Superior temporal gyrus (tissue), 1 donor: ENCODE results near the gene LCNL1.

ENCODE experiments used
- DNase-seq: peaks from one replicate; pipeline ENCODE4 v3.0.0-alpha.2; 2016; ENCODE audit errors: extremely low spot score

Gene LCNL1

GRCh38 chr9:136960212-136960937, 22.4 kb upstream of the LCNL1 start:
- no peak for DNase-seq

GRCh38 chr9:136960938-136961275, 21.9 kb upstream of the LCNL1 start:
- DNase-seq: no peak

GRCh38 chr9:136961279-136962065, 21.3 kb upstream of the LCNL1 start:
- DNase-seq: no peak

- DNase-seq: no peak
Measured at GRCh38 chr9:136962163-136962562, 20.6 kb upstream of the LCNL1 start.

GRCh38 chr9:136962701-136963248, 20.0 kb upstream of the LCNL1 start:
- no peak for DNase-seq

GRCh38 chr9:136963341-136963740, 19.5 kb upstream of the LCNL1 start:
- DNase-seq: no peak

- DNase-seq: no peak
Measured at GRCh38 chr9:136963751-136964150, 19.0 kb upstream of the LCNL1 start.

- no peak for DNase-seq
Measured at GRCh38 chr9:136964171-136964689, 18.6 kb upstream of the LCNL1 start.

- DNase-seq: no peak
Measured at GRCh38 chr9:136964833-136965422, 17.9 kb upstream of the LCNL1 start.

GRCh38 chr9:136965771-136966484, 16.9 kb upstream of the LCNL1 start:
- peak; percentile 86 for DNase-seq

GRCh38 chr9:136968333-136969127, 14.3 kb upstream of the LCNL1 start:
- DNase-seq: no peak

GRCh38 chr9:136969150-136969549, 13.6 kb upstream of the LCNL1 start:
- DNase-seq: no peak

- no peak for DNase-seq
Measured at GRCh38 chr9:136969774-136970173, 13.0 kb upstream of the LCNL1 start.

- no peak for DNase-seq
Measured at GRCh38 chr9:136970361-136970760, 12.4 kb upstream of the LCNL1 start.

GRCh38 chr9:136971746-136972145, 11.0 kb upstream of the LCNL1 start:
- no peak for DNase-seq

GRCh38 chr9:136972335-136972734, 10.5 kb upstream of the LCNL1 start:
- DNase-seq: no peak

GRCh38 chr9:136972743-136973142, 10.1 kb upstream of the LCNL1 start:
- no peak for DNase-seq

- no peak for DNase-seq
Measured at GRCh38 chr9:136973618-136974617, 8.9 kb upstream of the LCNL1 start.

- no peak for DNase-seq
Measured at GRCh38 chr9:136974817-136975535, 7.8 kb upstream of the LCNL1 start.
